ENCODE results near the gene PHLDA3. TPM values are rescaled to one million over a fixed set of nuclear protein-coding genes. Genes with fewer than 3 reads are reported as not detected.

Gene PHLDA3
- total and polyA plus RNA-seq, 11 donors = 15.2 to 48.1 (median 28.5) TPM

DNA sequence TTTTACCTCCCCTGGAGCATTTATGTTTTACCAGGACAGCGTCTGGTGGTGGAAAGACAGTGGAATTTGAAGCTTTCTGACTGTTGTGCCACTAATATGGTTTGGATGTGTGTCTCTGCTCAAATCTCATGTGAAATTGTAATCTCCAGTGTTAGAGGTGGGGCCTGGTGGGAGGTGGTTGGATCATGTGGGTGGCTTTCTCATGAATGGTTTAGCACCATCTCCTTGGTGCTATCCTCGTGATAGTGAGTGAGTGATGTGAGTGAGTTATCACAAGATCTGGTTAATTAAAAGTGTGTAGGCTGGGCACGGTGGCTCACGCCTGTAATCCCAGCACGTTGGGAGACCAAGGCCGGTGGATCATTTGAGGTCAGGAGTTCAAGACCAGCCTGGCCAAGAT, 23.7 kb downstream of the PHLDA3 start:
- Histone ChIP-seq H3K27me3 (no peaks in the 10 kb centered on the region), H3K4me3 (no peak overlapping the region), H3K4me1 (peaks cover 9 to 28% (median 19%) of the 10 kb centered on the region in 12 donors), H3K9me3 (peaks cover 0 to 5% (median 0%) of the 10 kb centered on the region in 12 donors), H3K36me3 (no peaks in the 10 kb centered on the region), H3K27ac (no peak overlapping the region)
- TF ChIP-seq, protein P1, sequence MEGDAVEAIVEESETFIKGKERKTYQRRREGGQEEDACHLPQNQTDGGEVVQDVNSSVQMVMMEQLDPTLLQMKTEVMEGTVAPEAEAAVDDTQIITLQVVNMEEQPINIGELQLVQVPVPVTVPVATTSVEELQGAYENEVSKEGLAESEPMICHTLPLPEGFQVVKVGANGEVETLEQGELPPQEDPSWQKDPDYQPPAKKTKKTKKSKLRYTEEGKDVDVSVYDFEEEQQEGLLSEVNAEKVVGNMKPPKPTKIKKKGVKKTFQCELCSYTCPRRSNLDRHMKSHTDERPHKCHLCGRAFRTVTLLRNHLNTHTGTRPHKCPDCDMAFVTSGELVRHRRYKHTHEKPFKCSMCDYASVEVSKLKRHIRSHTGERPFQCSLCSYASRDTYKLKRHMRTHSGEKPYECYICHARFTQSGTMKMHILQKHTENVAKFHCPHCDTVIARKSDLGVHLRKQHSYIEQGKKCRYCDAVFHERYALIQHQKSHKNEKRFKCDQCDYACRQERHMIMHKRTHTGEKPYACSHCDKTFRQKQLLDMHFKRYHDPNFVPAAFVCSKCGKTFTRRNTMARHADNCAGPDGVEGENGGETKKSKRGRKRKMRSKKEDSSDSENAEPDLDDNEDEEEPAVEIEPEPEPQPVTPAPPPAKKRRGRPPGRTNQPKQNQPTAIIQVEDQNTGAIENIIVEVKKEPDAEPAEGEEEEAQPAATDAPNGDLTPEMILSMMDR (IDR thresholded peaks at IDR 0.05) = no peak
- TF ChIP-seq POLR2A (IDR thresholded peaks at IDR 0.05) = no peak
- no peak for ATAC-seq
- intact Hi-C loops (cut with DNase I) = loop anchor here in 6 of 10 donors (5.0 kb wide), 2 partner anchors 37 to 67 kb away; no protein-coding TSS in a partner anchor
- 95 to 97% (median 96%) methylated on average over 6 of the region's 6 CpGs for WGBS, 4 donors
- no peak for DNase-seq

DNA sequence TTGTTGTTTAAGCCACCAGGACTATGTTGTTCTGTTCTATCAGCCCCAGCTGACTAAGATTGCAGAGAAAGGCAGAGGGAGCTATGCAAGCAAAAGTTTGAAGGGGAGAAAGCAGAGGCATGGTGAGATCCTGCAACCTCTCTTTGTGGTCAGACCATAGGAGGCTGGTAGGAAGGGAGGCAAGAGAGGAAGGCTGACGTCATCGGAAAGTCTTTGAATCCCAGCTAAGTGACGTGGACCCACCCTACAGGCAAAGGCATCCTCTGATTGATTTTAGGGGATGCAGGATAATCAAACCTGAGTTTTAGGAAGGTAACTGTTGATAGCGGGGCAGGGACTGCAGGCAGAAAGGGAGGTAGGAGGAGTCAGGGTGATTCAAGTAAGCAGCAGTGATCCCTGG, 24.2 kb downstream of the PHLDA3 start:
- Histone ChIP-seq H3K27me3 (no peaks in the 10 kb centered on the region), H3K4me1 (peaks cover 9 to 23% (median 14%) of the 10 kb centered on the region in 12 donors), H3K9me3 (peaks cover 0 to 5% (median 0%) of the 10 kb centered on the region in 12 donors), H3K4me3 (no peak overlapping the region), H3K36me3 (no peaks in the 10 kb centered on the region), H3K27ac (no peak overlapping the region)
- ATAC-seq (no peak), DNase-seq (no peak)
- 59 to 74% (median 69%) methylated on average over 4 of the region's 4 CpGs for WGBS, 4 donors
- intact Hi-C loops (cut with DNase I) = loop anchor here in 6 of 10 donors (5.0 kb wide), 3 partner anchors 33 to 68 kb away; no protein-coding TSS in a partner anchor
- TF ChIP-seq, protein P1 (IDR thresholded peaks at IDR 0.05) = no peak
- no peak for TF ChIP-seq POLR2A (IDR thresholded peaks at IDR 0.05)

DNA sequence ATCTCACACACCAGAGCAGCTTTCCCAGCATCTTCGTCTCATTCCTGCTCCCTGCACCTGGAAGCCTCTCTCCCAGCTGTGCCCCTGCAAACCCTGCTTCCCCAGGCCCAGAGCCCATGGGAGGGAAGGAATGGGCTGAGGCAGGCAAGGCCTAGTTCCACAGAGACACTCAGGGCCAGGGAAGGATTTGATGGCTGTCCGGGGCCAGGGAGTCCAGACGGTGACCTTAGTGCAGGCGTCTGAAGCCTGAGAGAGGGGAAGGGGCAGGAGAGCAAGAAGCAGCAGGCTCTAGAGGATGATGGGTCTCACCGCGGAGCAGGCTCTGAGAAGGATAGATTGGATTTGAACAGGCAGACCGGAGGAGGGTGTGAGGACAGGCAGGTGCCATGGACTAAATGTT, 25.2 kb downstream of the PHLDA3 start:
- Histone ChIP-seq H3K27ac (no peak overlapping the region), H3K36me3 (no peaks in the 10 kb centered on the region), H3K9me3 (peaks cover 0 to 5% (median 0%) of the 10 kb centered on the region in 12 donors), H3K4me3 (no peak overlapping the region), H3K27me3 (no peaks in the 10 kb centered on the region), H3K4me1 (peaks cover 5 to 13% (median 10%) of the 10 kb centered on the region in 12 donors)
- WGBS, 4 donors = 95 to 97% (median 96%) methylated on average over 7 of the region's 7 CpGs
- intact Hi-C loops (cut with DNase I) = loop anchor here in 1 of 10 donors (5.0 kb wide), 1 partner anchor 34 kb away; no protein-coding TSS in a partner anchor
- DNase-seq = no peak
- no peak for TF ChIP-seq POLR2A (IDR thresholded peaks at IDR 0.05)
- TF ChIP-seq, protein P1 (IDR thresholded peaks at IDR 0.05) = no peak
- ATAC-seq = no peak

DNA sequence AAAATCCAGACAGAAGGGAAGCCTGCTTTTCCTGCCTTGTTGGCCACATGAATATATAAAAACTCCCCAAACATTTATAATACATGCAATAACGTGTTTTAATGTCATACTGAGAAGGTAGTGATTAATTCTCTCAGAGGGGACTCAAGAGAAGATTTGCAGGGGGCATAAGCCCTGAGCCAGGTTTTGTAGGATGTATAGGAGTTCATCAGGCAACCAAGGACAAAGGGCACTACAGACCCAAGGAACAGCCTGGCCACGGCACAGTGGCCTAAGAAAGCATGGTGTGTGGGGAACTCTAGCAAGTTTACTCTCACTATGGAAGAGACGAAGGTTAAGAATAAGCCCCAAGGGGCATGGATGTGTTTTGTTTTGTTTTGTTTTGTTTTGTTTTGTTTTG, 32.0 kb downstream of the PHLDA3 start:
- Histone ChIP-seq H3K27me3 (no peaks in the 10 kb centered on the region), H3K27ac (no peak overlapping the region), H3K4me3 (no peak overlapping the region), H3K9me3 (peaks cover 0 to 5% (median 0%) of the 10 kb centered on the region in 12 donors), H3K4me1 (peaks cover 0 to 11% (median 5%) of the 10 kb centered on the region in 12 donors), H3K36me3 (no peaks in the 10 kb centered on the region)
- intact Hi-C loops (cut with DNase I) = loop anchor here in 1 of 10 donors (5.0 kb wide), 1 partner anchor 40 kb away; no protein-coding TSS in a partner anchor
- no peak for TF ChIP-seq POLR2A (IDR thresholded peaks at IDR 0.05)
- TF ChIP-seq, protein P1 (IDR thresholded peaks at IDR 0.05) = no peak
- no peak for ATAC-seq
- 76 to 89% (median 84%) methylated on average over 3 of the region's 3 CpGs for WGBS, 4 donors
- no peak for DNase-seq
